A549 (cell line): ENCODE measurements around the gene AGRN.

ENCODE experiments used
- CHD2 ChIP-seq: fragments of 150-350 bp; IDR thresholded peaks from 2 replicates; pipeline ENCODE4 v1.6.1; 2014; ENCODE audit warnings: low read length; ENCODE audit not compliant: partially characterized antibody
- HDAC2 ChIP-seq: fragments of 200-600 bp; sonication (generic); IDR thresholded peaks from 2 replicates; pipeline ENCODE4 v1.6.1; 2016
- MYC ChIP-seq: IDR thresholded peaks from 2 replicates; pipeline ENCODE4 v1.6.1; 2012; ENCODE audit warnings: mild to moderate bottlenecking, inconsistent platforms, low read length, improper control_type of control experiment, borderline replicate concordance
- TF ChIP-seq, protein P1 (sequence below): IDR thresholded peaks from 2 replicates; pipeline ENCODE4 v1.6.1; 2012
- TF ChIP-seq, protein P2 (sequence below): fragments of >200 bp; sonication (Bioruptor Twin); formaldehyde crosslinking; IDR thresholded peaks from 3 replicates; pipeline ENCODE4 v1.5.1; 2016
- TF ChIP-seq, protein P3 (sequence below): fragments of >200 bp; sonication (Bioruptor Twin); formaldehyde crosslinking; IDR thresholded peaks from 3 replicates; pipeline ENCODE4 v1.6.1; 2016

DNA sequence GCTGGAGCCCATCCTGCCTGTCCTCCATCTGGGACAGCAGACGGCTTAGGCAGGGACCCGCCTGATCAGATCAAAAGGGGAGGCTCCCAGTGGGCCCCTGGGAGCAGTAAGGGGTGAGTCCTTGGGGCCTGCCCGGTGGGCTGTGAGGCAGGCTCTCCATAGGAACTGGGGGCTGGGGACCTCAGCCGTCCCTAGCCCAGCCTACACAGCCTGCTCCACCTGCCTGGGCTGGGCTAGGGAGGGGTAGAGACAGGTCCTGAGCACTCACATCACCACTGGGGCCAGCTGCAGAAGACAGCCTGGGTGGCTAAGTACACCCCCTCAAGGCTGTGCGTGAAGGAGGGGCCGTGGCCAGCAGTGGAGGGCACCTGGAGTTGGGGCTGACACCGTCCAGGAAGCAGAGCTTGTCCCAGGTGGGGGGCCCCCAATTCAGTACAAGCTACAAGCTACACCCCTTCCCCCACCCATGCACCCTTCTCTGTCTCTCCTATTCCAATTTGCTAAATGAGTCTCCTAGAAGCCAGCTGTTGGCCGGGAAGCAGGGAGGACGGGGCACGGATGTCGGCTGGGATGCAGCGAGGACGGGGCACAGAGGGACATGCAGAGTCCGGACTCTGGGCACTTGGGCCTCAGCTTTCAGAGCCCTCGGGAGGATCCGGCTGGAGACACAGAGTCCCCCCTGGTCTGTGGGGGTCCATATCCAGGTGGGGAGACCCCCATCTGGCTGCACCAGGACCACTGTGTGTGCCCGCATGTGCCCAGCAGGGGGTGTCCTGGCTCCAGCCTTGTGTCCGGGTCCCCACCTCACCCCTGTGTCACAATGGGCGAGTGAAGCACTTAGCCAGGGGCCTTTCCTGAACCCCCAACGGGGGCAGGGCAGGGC is 4.9 kb upstream of the AGRN start:
- TF ChIP-seq, protein P1, sequence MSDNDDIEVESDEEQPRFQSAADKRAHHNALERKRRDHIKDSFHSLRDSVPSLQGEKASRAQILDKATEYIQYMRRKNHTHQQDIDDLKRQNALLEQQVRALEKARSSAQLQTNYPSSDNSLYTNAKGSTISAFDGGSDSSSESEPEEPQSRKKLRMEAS: no peak
- TF ChIP-seq, protein P2, sequence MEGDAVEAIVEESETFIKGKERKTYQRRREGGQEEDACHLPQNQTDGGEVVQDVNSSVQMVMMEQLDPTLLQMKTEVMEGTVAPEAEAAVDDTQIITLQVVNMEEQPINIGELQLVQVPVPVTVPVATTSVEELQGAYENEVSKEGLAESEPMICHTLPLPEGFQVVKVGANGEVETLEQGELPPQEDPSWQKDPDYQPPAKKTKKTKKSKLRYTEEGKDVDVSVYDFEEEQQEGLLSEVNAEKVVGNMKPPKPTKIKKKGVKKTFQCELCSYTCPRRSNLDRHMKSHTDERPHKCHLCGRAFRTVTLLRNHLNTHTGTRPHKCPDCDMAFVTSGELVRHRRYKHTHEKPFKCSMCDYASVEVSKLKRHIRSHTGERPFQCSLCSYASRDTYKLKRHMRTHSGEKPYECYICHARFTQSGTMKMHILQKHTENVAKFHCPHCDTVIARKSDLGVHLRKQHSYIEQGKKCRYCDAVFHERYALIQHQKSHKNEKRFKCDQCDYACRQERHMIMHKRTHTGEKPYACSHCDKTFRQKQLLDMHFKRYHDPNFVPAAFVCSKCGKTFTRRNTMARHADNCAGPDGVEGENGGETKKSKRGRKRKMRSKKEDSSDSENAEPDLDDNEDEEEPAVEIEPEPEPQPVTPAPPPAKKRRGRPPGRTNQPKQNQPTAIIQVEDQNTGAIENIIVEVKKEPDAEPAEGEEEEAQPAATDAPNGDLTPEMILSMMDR: peak; percentile 39; the same call in 2 of the 3 replicates
- TF ChIP-seq MYC (no peak), HDAC2 (no peak), CHD2 (no peak)
- TF ChIP-seq, protein P3, sequence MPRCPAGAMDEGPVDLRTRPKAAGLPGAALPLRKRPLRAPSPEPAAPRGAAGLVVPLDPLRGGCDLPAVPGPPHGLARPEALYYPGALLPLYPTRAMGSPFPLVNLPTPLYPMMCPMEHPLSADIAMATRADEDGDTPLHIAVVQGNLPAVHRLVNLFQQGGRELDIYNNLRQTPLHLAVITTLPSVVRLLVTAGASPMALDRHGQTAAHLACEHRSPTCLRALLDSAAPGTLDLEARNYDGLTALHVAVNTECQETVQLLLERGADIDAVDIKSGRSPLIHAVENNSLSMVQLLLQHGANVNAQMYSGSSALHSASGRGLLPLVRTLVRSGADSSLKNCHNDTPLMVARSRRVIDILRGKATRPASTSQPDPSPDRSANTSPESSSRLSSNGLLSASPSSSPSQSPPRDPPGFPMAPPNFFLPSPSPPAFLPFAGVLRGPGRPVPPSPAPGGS: no peak
